Left ventricle myocardium inferior (tissue), 1 donor: ENCODE data around the gene NCOA7. TPM values are rescaled to one million over a fixed set of nuclear protein-coding genes. Genes with fewer than 3 reads are reported as not detected.

Experiments used
- DNase-seq: peaks from one replicate; pipeline ENCODE4 v3.0.0-alpha.2; 2020
- H3K27ac ChIP-seq: fragments of 200-600 bp; replicated peaks from 2 replicates; pipeline ENCODE4 v1.8.0; 2021
- H3K27me3 ChIP-seq: fragments of 200-600 bp; 2 replicates; pipeline ENCODE4 v1.8.0; 2021; ENCODE audit warnings: low read depth
- H3K36me3 ChIP-seq: fragments of 200-600 bp; 2 replicates; pipeline ENCODE4 v1.8.0; 2021
- H3K4me1 ChIP-seq: fragments of 200-600 bp; 2 replicates; pipeline ENCODE4 v1.8.0; 2021
- H3K4me3 ChIP-seq: fragments of 200-600 bp; 2 replicates; pipeline ENCODE4 v1.8.0; 2021; ENCODE audit warnings: mild to moderate bottlenecking, moderate library complexity
- H3K9me3 ChIP-seq: fragments of 200-600 bp; replicated peaks from 2 replicates; pipeline ENCODE4 v1.8.0; 2021
- intact Hi-C: fragments of 100-400 bp; cut with micrococcal nuclease; formaldehyde crosslinking; loops from one replicate; pipeline ENCODE4 v1.11.0; 2022
- total RNA-seq: library from RNA; stranded (reverse); fragmentation: NEBNext Ultra II Directional; extraction: Animal tissue kit (Norgen Biotek cat#: 25700); gene quantifications from one replicate; pipeline ENCODE4 v1.2.1, GENCODE V29; 2021
- TF ChIP-seq, protein P1 (sequence below): fragments of 200-600 bp; IDR thresholded peaks from 2 replicates; pipeline ENCODE4 v1.8.0; 2021; ENCODE audit warnings: antibody characterized with exemption, mild to moderate bottlenecking, borderline replicate concordance
- donor health status: DM: no; HTN: yes; CAD: no; lungs with severe emphysema.

Gene NCOA7
- total RNA-seq, 1 donor from 2014 or later = 10.3 TPM

DNA sequence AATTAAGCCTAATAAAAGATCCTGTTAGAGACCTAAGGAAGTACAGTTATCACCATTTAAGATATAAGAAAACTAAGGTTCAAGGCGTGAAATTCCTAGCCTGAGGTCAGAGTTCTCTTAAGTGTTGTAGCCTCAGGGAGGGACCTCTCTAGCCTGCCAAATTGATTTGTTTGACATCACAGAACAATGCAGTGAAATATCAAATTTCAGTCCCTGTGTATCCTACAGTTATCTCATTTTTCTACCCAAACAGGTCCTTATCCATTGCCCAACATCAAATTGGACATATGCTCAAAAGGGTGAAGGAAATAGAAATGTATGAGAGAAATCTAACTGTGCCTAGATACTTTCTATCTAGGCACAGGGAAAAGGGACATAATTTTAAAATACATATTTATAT, 63.0 kb downstream of the NCOA7 start:
- peaks cover 17% of the 10 kb centered on the region for H3K4me1 ChIP-seq
- peaks cover 9% of the 10 kb centered on the region for H3K36me3 ChIP-seq
- H3K9me3 ChIP-seq = peaks cover 8% of the 10 kb centered on the region
- TF ChIP-seq, protein P1, sequence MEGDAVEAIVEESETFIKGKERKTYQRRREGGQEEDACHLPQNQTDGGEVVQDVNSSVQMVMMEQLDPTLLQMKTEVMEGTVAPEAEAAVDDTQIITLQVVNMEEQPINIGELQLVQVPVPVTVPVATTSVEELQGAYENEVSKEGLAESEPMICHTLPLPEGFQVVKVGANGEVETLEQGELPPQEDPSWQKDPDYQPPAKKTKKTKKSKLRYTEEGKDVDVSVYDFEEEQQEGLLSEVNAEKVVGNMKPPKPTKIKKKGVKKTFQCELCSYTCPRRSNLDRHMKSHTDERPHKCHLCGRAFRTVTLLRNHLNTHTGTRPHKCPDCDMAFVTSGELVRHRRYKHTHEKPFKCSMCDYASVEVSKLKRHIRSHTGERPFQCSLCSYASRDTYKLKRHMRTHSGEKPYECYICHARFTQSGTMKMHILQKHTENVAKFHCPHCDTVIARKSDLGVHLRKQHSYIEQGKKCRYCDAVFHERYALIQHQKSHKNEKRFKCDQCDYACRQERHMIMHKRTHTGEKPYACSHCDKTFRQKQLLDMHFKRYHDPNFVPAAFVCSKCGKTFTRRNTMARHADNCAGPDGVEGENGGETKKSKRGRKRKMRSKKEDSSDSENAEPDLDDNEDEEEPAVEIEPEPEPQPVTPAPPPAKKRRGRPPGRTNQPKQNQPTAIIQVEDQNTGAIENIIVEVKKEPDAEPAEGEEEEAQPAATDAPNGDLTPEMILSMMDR = no peak
- intact Hi-C loops = no loop called here
- no peak overlapping the region for H3K4me3 ChIP-seq
- no peak overlapping the region for H3K27ac ChIP-seq
- H3K27me3 ChIP-seq = no peaks in the 10 kb centered on the region
- no peak for DNase-seq

DNA sequence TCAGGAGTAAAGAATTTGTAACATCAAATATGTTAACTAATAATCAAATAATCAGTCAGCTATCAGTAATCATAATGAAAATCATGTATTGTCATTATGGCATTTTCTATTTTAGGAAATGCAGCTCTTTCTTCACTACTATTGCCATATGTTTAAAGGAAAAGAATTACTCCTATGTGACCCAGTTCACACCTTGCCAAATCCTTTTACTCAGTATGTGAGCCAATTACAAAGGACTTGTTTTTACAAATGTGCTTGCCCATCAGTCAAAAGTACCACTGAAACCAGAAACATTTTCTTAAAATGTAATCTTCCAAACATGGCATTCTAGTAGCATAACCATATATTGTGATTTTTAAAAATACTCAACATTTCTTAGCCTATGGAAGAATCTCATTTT, 63.6 kb downstream of the NCOA7 start:
- H3K4me3 ChIP-seq = no peak overlapping the region
- TF ChIP-seq, protein P1 = no peak
- H3K27ac ChIP-seq = no peak overlapping the region
- peaks cover 8% of the 10 kb centered on the region for H3K9me3 ChIP-seq
- intact Hi-C loops = no loop called here
- peaks cover 17% of the 10 kb centered on the region for H3K4me1 ChIP-seq
- no peak for DNase-seq
- no peaks in the 10 kb centered on the region for H3K27me3 ChIP-seq
- peaks cover 9% of the 10 kb centered on the region for H3K36me3 ChIP-seq

DNA sequence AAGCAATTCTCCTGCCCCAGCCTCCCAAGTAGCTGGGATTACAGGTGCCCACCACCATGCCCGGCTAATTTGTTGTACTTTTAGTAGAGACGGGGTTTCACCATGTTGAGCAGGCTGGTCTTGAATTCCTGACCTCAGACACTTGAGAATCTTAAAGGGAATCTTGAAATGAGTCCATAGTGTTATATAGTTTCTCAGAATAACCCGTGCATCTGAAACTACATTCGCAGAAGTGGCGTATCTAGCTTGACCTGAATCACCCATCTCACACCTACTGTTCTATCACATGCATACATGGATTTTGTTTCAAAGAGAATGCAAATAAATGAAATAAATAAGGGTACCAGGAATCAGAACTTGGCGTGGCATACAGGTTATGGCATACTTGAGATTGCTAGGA, 65.0 kb downstream of the NCOA7 start:
- H3K27me3 ChIP-seq = no peaks in the 10 kb centered on the region
- peaks cover 17% of the 10 kb centered on the region for H3K4me1 ChIP-seq
- TF ChIP-seq, protein P1 = no peak
- peaks cover 8% of the 10 kb centered on the region for H3K9me3 ChIP-seq
- DNase-seq = no peak
- peaks cover 9% of the 10 kb centered on the region for H3K36me3 ChIP-seq
- H3K4me3 ChIP-seq = no peak overlapping the region
- no peak overlapping the region for H3K27ac ChIP-seq
- intact Hi-C loops = no loop called here

DNA sequence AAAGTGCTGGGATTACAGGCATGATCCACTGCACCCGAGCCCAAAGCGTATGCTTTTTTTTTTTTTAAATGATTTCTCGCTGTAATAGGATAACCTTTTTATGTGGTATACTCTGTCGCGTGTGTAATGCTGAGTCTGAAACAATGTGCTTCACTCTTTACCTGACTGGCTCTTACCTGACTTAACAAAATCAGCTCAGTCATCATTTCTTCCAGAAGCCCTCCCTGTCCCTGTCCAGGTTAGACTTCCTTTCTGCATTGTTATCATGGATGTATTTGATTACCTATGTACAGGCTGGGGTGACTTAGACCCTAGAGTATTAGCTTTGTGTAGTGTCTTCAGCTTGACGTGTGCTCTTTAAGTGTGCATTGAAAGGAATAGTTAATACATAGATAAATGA, 67.1 kb downstream of the NCOA7 start:
- H3K36me3 ChIP-seq = peaks cover 9% of the 10 kb centered on the region
- intact Hi-C loops = no loop called here
- H3K27ac ChIP-seq = no peak overlapping the region
- no peaks in the 10 kb centered on the region for H3K27me3 ChIP-seq
- peaks cover 17% of the 10 kb centered on the region for H3K4me1 ChIP-seq
- TF ChIP-seq, protein P1 = no peak
- DNase-seq = no peak
- no peak overlapping the region for H3K4me3 ChIP-seq
- peaks cover under 1% of the 10 kb centered on the region for H3K9me3 ChIP-seq

DNA sequence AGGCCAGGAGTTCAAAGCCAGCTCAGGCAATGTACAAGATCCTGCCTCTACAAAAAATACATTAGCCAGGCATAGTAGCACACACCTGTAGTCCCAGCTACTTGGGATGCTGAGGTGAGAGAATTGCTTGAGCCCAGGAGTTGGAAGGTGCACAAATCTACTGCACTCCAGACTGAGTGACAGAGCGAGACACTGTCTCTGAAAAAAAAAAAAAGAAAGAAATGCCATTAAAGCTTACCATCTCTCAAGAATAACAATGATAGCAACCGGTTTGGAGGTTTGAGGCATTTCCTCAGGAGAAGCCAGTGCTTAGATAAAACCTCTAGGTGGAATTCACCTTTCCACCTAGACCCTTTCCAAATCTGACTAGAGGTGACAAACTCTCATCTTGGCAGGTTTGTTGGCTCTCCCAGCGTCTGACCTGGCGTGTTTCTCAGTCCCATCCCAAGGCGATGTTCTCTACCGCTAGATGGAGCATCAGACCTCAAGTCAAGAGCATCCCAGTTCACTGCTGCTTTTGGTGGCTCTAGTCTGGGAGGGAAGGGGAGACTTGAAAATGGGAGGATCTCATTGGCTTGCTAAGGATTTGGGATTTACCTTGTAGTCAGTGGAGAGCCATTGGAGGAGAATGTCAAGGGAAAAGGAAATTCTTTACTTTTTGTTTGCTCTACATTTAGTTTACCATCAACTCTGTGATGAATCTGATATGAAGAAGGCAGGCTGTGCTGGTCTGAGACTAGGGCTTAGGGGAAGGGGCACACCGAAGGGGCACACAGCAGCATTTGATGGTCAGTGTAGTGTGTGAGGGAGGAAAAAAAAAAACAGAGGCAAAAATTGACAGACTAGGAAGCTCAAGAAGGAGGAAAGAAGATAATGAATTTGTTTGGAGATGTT, 67.9 kb downstream of the NCOA7 start:
- Histone ChIP-seq H3K9me3 (no peaks in the 10 kb centered on the region), H3K27ac (no peak overlapping the region), H3K27me3 (no peaks in the 10 kb centered on the region), H3K36me3 (peaks cover 9% of the 10 kb centered on the region), H3K4me3 (no peak overlapping the region), H3K4me1 (peaks cover 10% of the 10 kb centered on the region)
- TF ChIP-seq, protein P1 = peak; percentile 82
- intact Hi-C loops = no loop called here
- no peak for DNase-seq
